MCF 10A (cell line): ENCODE results near the gene TCAP. TPM values are rescaled to one million over a fixed set of nuclear protein-coding genes. Genes with fewer than 3 reads are reported as not detected.

Experiments
- BruUV-seq: library from RNA; stranded (reverse); fragments of 400-500 nt; replicated peaks from 2 replicates; lab custom pipeline; 2021; lab: Mats Ljungman, UMichigan
- CTCF ChIA-PET: fragments of 300-600 bp; sonication (Branson Sonifier 250); formaldehyde crosslinking; extraction: SDS; loops from one replicate; lab custom pipeline; 2021; ENCODE audit warnings: antibody characterized with exemption, inconsistent platforms; lab: Yijun Ruan, JAX
- POLR2A ChIA-PET: fragments of 300-600, 350-650 bp; sonication (Branson Sonifier 250); formaldehyde crosslinking; extraction: SDS; loops from one replicate; lab custom pipeline; 2020; ENCODE audit warnings: antibody characterized with exemption, inconsistent platforms; lab: Yijun Ruan, JAX
- DNase-seq: peaks from one replicate; pipeline ENCODE4 v3.0.0-alpha.2; 2018; ENCODE audit not compliant: unreplicated experiment
- H3K27ac Mint-ChIP-seq: one replicate; pipeline ENCODE4 v1.8.0; 2022; ENCODE audit warnings: mild to moderate bottlenecking, low read depth, mixed read lengths; ENCODE audit not compliant: unreplicated experiment
- H3K27me3 Mint-ChIP-seq: one replicate; pipeline ENCODE4 v1.8.0; 2022; ENCODE audit warnings: mixed read lengths; ENCODE audit not compliant: insufficient read depth, unreplicated experiment
- H3K36me3 Mint-ChIP-seq: one replicate; pipeline ENCODE4 v1.8.0; 2022; ENCODE audit warnings: mild to moderate bottlenecking, moderate library complexity, mixed read lengths; ENCODE audit not compliant: insufficient read depth, unreplicated experiment
- H3K4me1 Mint-ChIP-seq: one replicate; pipeline ENCODE4 v1.8.0; 2022; ENCODE audit warnings: mixed read lengths; ENCODE audit not compliant: insufficient read depth, unreplicated experiment
- H3K4me3 Mint-ChIP-seq: one replicate; pipeline ENCODE4 v1.8.0; 2022; ENCODE audit warnings: mild to moderate bottlenecking, moderate library complexity, mixed read lengths; ENCODE audit not compliant: unreplicated experiment
- H3K9me3 Mint-ChIP-seq: one replicate; pipeline ENCODE4 v1.8.0; 2022; ENCODE audit warnings: mixed read lengths; ENCODE audit not compliant: unreplicated experiment
- intact Hi-C: fragments of 100-400 bp; cut with micrococcal nuclease; formaldehyde crosslinking; loops from 2 replicates; pipeline ENCODE4 v1.14.1; 2022
- total RNA-seq: library from RNA; stranded (reverse); gene quantifications from 2 replicates; pipeline ENCODE4 v1.2.3, GENCODE V29; 2022
- TF ChIP-seq, protein P1 (sequence below): fragments of 200-600 bp; IDR thresholded peaks from one replicate; pipeline ENCODE4 v1.8.0; 2022; ENCODE audit warnings: antibody characterized with exemption, mild to moderate bottlenecking; ENCODE audit not compliant: unreplicated experiment

TCAP gene
- total RNA-seq, 1 experiment from 2014 or later: 0.37 TPM

DNA sequence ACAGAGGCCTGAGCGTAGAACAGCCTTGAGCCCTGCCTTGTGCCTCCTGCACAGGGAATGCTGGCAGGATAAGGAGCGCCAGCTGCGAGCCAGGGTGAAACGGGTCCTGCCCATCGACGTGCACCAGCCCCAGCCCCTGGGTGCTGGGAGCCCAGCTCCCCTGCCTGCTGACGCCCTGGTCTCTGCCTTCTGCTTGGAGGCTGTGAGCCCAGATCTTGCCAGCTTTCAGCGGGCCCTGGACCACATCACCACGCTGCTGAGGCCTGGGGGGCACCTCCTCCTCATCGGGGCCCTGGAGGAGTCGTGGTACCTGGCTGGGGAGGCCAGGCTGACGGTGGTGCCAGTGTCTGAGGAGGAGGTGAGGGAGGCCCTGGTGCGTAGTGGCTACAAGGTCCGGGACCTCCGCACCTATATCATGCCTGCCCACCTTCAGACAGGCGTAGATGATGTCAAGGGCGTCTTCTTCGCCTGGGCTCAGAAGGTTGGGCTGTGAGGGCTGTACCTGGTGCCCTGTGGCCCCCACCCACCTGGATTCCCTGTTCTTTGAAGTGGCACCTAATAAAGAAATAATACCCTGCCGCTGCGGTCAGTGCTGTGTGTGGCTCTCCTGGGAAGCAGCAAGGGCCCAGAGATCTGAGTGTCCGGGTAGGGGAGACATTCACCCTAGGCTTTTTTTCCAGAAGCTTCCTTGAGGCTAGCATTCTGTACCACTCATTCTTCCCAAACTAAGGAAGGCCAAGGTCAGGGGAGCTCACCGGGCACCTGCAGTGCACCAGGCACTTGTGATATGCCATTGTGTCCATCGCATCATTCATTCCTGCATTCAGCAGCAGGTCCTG is 5.0 kb downstream of the TCAP start:
- H3K27ac Mint-ChIP-seq: no peak overlapping the region
- H3K27me3 Mint-ChIP-seq: peaks cover 41% of the 10 kb centered on the region
- ChIA-PET POLR2A (interaction anchor here (0.6 to 1.1 kb wide), 4 partner anchors 10 to 33 kb away, joined by 3 to 5 read pairs (median 4); partner anchors contain the start of genes ERBB2 and PGAP3), CTCF (interaction anchor here (0.6 to 1.0 kb wide), 2 partner anchors 92 to 259 kb away, joined by 3 read pairs; no protein-coding TSS in a partner anchor)
- no peaks in the 10 kb centered on the region for H3K9me3 Mint-ChIP-seq
- peaks cover 13% of the 10 kb centered on the region for H3K36me3 Mint-ChIP-seq
- DNase-seq: no peak
- peaks cover 12% of the 10 kb centered on the region for H3K4me1 Mint-ChIP-seq
- BruUV-seq: no TSS peak
- intact Hi-C loops: no loop called here
- H3K4me3 Mint-ChIP-seq: no peak overlapping the region
- TF ChIP-seq, protein P1, sequence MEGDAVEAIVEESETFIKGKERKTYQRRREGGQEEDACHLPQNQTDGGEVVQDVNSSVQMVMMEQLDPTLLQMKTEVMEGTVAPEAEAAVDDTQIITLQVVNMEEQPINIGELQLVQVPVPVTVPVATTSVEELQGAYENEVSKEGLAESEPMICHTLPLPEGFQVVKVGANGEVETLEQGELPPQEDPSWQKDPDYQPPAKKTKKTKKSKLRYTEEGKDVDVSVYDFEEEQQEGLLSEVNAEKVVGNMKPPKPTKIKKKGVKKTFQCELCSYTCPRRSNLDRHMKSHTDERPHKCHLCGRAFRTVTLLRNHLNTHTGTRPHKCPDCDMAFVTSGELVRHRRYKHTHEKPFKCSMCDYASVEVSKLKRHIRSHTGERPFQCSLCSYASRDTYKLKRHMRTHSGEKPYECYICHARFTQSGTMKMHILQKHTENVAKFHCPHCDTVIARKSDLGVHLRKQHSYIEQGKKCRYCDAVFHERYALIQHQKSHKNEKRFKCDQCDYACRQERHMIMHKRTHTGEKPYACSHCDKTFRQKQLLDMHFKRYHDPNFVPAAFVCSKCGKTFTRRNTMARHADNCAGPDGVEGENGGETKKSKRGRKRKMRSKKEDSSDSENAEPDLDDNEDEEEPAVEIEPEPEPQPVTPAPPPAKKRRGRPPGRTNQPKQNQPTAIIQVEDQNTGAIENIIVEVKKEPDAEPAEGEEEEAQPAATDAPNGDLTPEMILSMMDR: no peak

- BruUV-seq: no TSS peak
- Mint-ChIP-seq H3K4me1 (peaks cover 12% of the 10 kb centered on the region), H3K27ac (no peak overlapping the region), H3K9me3 (no peaks in the 10 kb centered on the region), H3K36me3 (peaks cover 13% of the 10 kb centered on the region), H3K4me3 (no peak overlapping the region), H3K27me3 (peaks cover 40% of the 10 kb centered on the region)
- DNase-seq: no peak
- POLR2A ChIA-PET: interaction anchor here (0.6 to 1.3 kb wide), 4 partner anchors 11 to 33 kb away, joined by 3 to 5 read pairs (median 4); partner anchors contain the start of gene ERBB2
- intact Hi-C loops: no loop called here
- CTCF ChIA-PET: interaction anchor here (0.6 to 1.1 kb wide), 5 partner anchors 46 to 224 kb away, joined by 3 to 8 read pairs (median 3); no protein-coding TSS in a partner anchor
- TF ChIP-seq, protein P1: no peak
Measured at GRCh38 chr17:39670746-39671145, 5.6 kb downstream of the TCAP start.

- ChIA-PET POLR2A (interaction anchor here (1.0 to 1.3 kb wide), 3 partner anchors 17 to 50 kb away, joined by 3 to 4 read pairs (median 3); no protein-coding TSS in a partner anchor), CTCF (interaction anchor here (0.6 to 1.3 kb wide), 11 partner anchors 8 to 223 kb away, joined by 3 to 8 read pairs (median 3); no protein-coding TSS in a partner anchor)
- Mint-ChIP-seq H3K27me3 (peaks cover 28% of the 10 kb centered on the region), H3K36me3 (peaks cover 13% of the 10 kb centered on the region), H3K4me3 (no peak overlapping the region), H3K4me1 (peaks cover 14% of the 10 kb centered on the region), H3K9me3 (no peaks in the 10 kb centered on the region), H3K27ac (peak overlapping the region; percentile 67)
- peak; percentile 39 for DNase-seq
- TF ChIP-seq, protein P1: peak; percentile 38
- intact Hi-C loops: no loop called here
- BruUV-seq: no TSS peak
Measured at GRCh38 chr17:39671651-39672521, 6.7 kb downstream of the TCAP start.
